ENCODE measurements around the gene KCNJ6. TPM values are rescaled to one million over a fixed set of nuclear protein-coding genes. Genes with fewer than 3 reads are reported as not detected.
A peak's percentile ranks its signal among the peaks of the same experiment; 100 is the strongest.

Gene KCNJ6
- polyA plus RNA-seq, 3 donors, result 0.16 to 0.30 (median 0.27) TPM

DNA sequence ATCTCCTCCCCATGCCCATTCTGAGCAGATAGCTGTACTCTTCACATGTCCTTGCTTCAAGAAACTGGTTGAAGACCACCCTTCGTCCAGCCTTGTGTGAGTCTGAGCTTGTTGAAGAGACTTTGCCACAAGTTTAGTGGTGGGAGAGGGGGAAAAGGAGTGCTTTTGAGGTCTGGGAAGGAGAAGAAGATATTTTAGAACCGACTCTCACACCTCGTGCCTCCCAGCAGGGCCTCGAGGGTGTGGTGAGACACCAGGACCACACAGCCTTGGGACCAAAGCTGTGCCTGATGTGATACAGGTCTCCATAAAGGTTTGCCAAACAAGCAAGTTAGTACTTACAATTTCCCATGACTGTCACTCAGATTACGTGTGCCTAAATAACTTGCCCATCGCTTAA is 347.8 kb downstream of the KCNJ6 start:
- DNase-seq, result no peak

DNA sequence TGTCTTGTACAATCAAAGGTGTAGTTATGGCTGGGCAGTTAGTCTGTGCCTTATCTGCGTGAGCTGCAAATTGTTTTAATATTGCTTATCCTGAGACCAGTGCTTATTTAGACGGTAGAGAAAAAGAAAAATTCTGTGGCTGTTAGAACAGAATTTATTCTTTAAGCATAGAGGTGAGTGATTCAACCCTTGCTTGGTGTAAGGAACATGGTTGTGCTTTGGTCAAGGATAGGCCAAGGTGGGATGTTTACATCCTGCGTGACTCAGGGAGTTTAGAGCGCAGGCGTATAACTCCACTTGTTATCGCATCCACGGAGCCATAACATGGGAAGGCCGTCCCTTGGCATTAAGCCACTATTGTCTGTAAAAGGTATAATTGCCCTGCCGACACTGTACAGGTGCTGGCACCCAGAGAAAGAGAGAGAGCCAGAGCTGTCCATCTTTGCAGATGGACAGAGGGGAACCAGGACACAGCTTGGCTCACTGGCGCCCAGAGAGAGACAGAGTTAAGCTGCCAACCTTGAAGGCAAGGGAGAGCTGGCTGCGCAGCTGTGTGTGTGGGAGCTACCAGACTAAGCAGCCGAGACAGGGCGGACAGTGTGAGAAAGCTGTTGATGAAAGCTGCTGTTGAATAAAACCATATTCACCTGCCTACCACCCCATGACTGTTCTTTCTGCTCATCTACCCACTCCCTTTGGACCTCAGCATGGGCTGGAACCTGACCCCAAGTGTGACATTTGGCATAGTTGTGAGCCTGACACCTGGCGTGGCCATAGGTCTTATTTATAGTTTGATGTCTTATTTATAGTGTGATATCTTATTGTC is 349.3 kb downstream of the KCNJ6 start:
- DNase-seq, result no peak

DNA sequence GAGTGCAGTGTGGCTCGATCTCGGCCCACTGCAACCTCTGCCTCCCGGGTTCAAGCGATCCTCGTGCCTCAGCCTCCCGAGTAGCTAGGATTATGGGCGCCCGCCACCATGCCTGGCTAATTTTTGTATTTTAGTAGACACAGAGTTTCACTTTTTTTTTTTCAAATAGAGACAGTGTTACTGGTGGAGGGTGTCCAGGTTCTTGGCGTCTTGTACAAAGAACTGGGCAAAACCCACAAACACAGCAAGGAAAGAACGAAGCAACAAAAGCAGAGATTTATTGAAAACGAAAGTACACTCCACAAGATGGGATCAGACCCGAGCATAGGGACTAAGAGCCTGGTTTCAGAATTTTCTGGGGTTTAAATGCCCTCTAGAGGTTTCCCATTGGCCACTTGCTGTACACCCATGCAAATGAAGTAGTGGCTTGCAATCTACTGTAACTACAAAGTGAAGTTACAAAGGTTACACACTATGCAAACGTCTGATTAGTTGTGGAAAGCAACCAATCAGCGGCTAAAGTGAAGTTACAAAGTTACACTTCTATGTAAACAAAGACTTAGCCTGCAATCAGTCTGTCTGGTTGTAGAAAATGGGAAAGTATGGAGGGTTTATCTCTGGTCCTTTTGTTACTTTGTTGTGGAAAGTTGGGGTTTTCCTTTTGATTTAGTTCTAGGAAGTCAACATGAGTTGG is 350.6 kb downstream of the KCNJ6 start:
- no peak for DNase-seq

DNA sequence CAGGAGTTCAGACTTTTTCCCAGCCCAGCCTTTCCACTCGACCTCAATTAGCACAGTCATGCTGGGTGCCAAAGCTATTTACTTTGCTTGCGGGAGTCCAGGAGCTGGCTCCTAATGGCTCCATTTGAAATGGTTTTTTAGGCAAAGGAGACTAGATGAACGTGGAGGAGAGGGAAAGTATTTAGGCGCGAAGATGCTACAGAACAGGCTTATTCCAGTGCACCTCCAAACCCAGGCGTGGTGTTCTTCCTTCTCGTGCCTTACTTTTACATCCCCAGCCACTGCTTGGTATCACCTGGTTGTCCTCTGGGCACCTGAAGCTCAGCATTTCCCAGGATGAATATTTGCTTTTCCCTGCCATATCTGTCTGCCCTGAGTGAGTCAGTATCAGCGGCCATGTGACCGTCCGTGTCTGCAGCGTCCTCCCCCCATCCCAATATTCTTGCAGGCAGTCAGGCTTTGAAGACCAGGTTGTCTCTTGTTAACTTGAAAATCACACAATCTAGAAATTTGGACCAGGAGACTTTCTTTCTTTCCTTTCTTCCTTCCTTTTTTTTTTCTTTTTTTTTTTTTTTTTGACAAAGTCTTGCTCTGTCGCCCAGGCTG is 351.2 kb downstream of the KCNJ6 start:
- DNase-seq, result no peak

DNA sequence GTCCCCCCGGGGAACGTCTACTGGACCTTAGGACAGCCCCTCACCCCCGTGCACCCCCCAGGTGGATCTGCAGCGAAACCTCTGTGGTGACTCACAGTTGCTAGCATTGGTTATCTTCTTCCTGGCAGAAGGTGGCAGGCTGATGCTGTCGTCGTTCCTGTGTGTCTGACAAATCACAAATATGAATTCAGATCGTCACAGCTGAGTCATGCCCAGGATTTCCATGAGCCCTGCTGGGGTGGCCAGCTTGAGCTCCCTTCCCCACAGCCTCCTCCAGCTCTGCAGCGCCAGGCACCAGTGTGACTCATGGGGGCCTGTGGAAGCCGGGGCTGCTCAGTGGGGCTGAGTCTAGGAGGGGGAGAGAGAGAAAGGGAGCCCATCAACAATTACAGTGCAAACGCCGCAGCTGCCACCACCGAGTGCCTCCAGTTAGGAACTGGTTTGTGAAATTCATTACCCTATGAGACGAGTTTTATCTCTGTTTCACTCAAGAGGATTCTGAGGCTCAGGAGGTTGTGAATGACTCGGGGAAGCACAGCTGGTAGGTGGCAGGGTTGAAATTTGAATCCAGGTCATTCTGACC is 351.8 kb downstream of the KCNJ6 start:
- no peak for DNase-seq

DNA sequence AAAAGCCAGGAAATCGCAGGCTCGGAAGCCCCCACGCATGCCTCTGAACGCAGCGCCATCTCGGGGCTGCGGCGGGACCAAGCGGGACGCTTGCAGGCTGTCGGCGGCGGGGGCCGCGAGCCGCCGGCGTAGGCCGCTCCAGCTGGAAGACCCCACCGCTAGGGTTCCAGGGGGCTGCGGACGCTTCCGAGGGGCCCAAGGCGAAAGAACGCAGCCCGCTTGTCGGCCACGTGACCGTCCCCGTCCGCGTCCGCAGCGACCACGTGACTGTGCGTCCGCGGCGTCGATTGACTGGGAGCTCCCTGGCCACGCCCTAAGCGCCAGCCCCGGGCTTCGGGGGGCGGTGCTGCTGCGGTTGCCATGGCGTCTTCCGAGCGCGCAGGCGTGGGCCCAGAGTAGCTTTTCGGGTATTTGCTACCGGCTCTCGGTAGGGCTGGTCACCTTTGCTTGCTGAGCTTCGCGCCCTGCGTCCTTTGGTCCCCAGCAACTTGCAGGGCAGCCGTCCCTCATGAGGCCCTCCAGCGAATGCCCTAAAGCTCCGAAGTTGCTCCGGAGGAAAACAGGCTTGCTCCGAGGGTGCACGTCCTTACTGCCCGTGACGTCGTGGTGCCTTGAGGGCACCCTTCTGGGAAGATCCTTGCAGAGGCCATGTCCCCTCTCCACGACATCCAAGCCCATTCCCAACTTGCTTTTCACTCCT is 352.5 kb downstream of the KCNJ6 start:
- peak; percentile 89 for DNase-seq

DNA sequence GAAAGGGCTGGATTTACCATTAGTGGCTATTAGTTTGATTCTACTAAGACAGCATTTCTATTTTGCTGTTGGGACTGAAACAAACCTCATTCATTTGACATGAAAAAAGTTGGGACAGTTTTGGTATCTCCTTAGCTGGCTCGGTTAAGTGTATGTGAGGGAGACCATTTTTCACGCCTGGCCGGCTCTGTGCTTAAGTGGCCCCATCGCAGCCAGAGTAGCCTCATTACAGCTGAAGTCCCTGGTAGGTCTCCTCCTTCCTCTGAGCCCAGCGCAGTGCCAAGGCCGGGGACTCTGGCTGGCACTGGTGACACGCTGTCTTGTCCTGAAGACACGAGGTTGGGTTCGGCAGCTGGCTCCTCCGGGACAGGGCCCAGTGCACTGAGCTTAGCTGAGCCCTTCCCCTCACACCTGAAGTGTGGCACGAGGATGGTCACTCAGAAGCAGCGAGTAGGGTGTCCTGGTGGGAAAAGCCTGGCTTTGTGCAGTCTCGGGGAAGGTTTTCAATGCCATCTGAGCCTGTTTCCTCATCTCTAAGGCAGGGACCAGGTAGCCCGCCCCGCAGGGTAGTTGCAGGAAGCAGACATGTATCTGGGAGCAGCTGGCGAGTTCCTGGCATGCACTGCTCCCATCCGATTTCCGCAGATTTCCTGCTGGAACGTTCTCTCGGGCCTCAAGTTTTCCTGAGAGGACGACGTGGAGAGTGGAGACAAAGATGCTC is 353.2 kb downstream of the KCNJ6 start:
- no peak for DNase-seq

DNA sequence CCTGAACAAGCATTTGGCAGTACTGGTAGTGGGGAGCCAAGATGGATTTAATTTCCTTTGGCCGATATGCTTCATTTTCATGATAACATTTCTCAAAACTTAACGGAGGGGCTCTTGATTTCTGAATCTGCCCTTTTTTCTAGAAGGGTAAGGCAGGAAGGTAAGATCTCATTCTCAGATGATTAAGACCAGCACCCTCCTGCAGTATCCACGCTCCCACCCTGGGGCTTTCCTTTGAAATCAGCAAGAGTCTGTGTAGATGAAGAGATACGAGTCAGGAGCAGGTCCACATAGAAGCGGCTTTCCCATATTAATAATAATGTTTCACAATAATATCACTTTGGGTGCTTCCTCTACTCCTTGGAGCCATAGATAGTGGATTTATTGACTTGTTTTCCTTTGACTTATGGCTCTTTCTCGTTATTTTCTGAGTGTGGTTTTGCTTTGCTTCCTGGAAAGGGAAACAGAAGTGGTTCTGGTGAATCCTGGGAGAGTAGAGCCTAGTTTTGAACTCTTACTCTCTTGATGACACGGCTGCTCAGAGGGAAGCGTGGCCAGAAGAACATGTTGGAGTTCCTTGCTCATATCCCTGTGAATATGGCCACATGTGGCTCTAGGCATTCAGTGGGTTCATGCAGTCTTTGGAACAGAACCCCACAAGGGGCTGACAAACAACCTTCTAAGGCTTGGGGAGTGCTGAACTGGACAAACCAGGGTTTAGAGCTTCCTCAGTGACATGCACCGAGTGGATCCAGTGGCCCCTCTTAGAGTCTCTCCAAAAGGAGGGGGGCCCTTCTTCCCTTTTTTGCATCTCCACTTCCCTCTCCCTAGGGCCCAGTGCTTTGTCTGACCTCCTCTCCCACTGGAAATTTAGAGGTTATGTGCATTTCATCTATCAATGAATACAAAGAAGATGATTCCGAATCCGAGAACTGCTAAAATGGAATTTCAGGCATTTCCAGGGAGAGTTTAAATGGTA is 354.0 kb downstream of the KCNJ6 start:
- DNase-seq, result no peak

DNA sequence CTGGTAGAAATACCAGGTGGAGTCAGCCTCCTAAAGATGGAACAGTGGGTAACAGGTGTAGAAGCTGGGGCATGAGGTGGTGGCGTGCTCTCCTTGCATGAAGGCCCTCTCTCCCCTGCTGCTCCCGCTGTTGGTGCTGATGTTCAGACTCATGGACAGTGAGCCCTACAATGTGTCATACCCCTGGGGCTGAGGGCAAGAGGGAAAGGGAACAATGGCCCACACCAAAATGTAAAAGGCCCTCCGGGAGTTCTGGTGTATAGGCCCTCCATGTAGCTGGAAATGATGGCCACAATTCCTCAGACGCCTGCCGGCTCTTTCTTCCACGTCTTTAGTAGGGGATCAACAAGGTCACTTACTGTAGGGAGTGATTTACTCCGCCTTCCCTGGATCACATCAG is 354.8 kb downstream of the KCNJ6 start:
- DNase-seq, result no peak

DNA sequence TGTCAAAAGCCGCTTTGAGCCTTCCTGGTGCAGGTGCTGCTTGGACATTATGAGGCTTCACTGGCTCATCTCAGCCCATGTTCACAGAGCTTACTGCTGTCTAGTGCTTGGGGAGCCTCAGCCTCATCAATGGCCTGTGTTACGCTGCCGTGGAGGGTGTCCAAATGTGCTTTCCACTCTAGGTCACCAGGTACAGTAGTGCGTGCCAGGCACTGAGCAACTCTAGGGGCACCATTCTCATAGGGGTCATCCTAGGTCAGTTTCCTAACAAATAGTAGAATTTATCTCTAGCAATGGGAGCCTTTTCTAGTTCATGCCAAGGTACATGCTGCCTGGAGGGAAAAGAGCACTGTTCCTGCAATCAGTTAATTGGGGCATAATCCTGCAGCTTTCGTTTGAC is 355.9 kb downstream of the KCNJ6 start:
- DNase-seq, result no peak

DNA sequence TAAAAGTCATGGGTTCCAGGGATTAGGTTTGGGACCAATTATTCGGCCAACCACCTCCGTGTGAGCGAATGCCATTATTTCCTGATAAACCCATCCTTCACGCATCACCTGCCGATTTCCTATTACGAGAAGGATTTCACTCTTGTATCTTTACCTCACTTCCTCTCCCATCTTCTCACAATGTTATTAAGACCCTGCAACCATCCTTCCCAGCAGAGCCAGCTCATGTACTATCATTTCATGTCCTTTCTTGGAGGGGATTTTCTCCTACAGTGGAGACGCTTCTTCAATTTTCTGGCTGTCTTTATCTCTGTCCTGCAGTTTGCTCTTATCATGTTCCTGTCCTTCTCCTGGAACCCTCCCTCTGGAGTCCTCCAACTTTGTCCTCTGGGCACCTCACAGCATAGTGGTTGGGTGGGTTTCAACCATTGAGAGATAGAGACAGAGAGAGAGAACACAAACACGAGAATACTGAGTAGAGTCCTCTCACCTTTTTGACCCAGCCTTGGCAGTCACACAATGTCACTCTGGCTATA is 357.5 kb downstream of the KCNJ6 start:
- DNase-seq, result no peak

Measured in renal pelvis (tissue), 4 donors.